ENCODE measurements around the gene ORAI3.

The ORAI3 gene

GRCh38 chr16:30956601-30957455 is 8.0 kb downstream of the ORAI3 start:
- TF ChIP-seq POLR2AphosphoS5 (IDR thresholded peaks at IDR 0.05; ENCODE audit: low read depth, low read length): no peak
- TF ChIP-seq TAF1 (IDR thresholded peaks at IDR 0.05; ENCODE audit: borderline replicate concordance, insufficient read depth, low read length): peak; percentile 58; the same call in 1 of the 2 replicates

- TF ChIP-seq FOXP2 (optimal IDR thresholded peaks at IDR 0.05; ENCODE audit: borderline replicate concordance, extremely low read depth, extremely low read length, insufficient read depth): no peak
- no peak for TF ChIP-seq SIN3A (IDR thresholded peaks at IDR 0.05; ENCODE audit: borderline replicate concordance, insufficient read depth, low read length)
- TF ChIP-seq POLR2AphosphoS5 (IDR thresholded peaks at IDR 0.05; ENCODE audit: low read depth, low read length): no peak
- no peak for TF ChIP-seq REST (IDR thresholded peaks at IDR 0.05; ENCODE audit: insufficient read depth in 1 of 2, low read depth in 2 of 2, low read length in 2 of 2)
- no peak for TF ChIP-seq TAF1 (IDR thresholded peaks at IDR 0.05; ENCODE audit: borderline replicate concordance, insufficient read depth, low read length)
Measured at GRCh38 chr16:30957456-30958174, 8.7 kb downstream of the ORAI3 start, which contains the start of gene SETD1A. Gene SETD1A, plus strand, starts transcription at chr16:30957754. Its CDS starts 978 bp downstream, at chr16:30958732.

GRCh38 chr16:30958175-30959079 is 9.6 kb downstream of the ORAI3 start:
- no peak for TF ChIP-seq POLR2AphosphoS5 (IDR thresholded peaks at IDR 0.05; ENCODE audit: low read depth, low read length)
- TF ChIP-seq REST (IDR thresholded peaks at IDR 0.05; ENCODE audit: insufficient read depth in 1 of 2, low read depth in 2 of 2, low read length in 2 of 2): no peak

- TF ChIP-seq TAF1 (IDR thresholded peaks at IDR 0.05; ENCODE audit: borderline replicate concordance, insufficient read depth, low read length) (no peak), POLR2AphosphoS5 (IDR thresholded peaks at IDR 0.05; ENCODE audit: low read depth, low read length) (no peak), SIN3A (IDR thresholded peaks at IDR 0.05; ENCODE audit: borderline replicate concordance, insufficient read depth, low read length) (no peak), FOXP2 (optimal IDR thresholded peaks at IDR 0.05; ENCODE audit: borderline replicate concordance, extremely low read depth, extremely low read length, insufficient read depth) (no peak), REST (IDR thresholded peaks at IDR 0.05; ENCODE audit: insufficient read depth in 1 of 2, low read depth in 2 of 2, low read length in 2 of 2) (no peak)
Measured at GRCh38 chr16:30961384-30961783, 12.5 kb downstream of the ORAI3 start.

- TF ChIP-seq POLR2AphosphoS5 (IDR thresholded peaks at IDR 0.05; ENCODE audit: low read depth, low read length) (no peak), REST (IDR thresholded peaks at IDR 0.05; ENCODE audit: insufficient read depth in 1 of 2, low read depth in 2 of 2, low read length in 2 of 2) (no peak), FOXP2 (optimal IDR thresholded peaks at IDR 0.05; ENCODE audit: borderline replicate concordance, extremely low read depth, extremely low read length, insufficient read depth) (no peak), TAF1 (IDR thresholded peaks at IDR 0.05; ENCODE audit: borderline replicate concordance, insufficient read depth, low read length) (no peak), SIN3A (IDR thresholded peaks at IDR 0.05; ENCODE audit: borderline replicate concordance, insufficient read depth, low read length) (no peak)
Measured at GRCh38 chr16:30963925-30964511, 15.2 kb downstream of the ORAI3 start.

Measured in PFSK-1 (cell line).